A549 (cell line): Measurements from ENCODE around the gene ATP13A2. TPM values are rescaled to one million over a fixed set of nuclear protein-coding genes. Genes with fewer than 3 reads are reported as not detected.
A peak's percentile ranks its signal among the peaks of the same experiment; 100 is the strongest.

Experiments used
- ATAC-seq, 2 experiments: fragments of 200-7000 bp in 1 of 2; fragments of >200 bp in 1 of 2; cut with Nextera tagmentation in 1 of 2; cut with Tn5 transposase in 1 of 2; 3 replicates each; pipeline versions ENCODE4 v1.8.0 to v1.9.1; 2018 to 2020; ENCODE audit warnings: mild to moderate bottlenecking in 1 of 2, moderate library complexity in 1 of 2
- CTCF ChIA-PET: fragments of 300-600 bp; sonication (Branson Sonifier 250); formaldehyde crosslinking; extraction: SDS; loops from one replicate; lab custom pipeline; 2021; ENCODE audit warnings: antibody characterized with exemption, inconsistent platforms; lab: Yijun Ruan, JAX
- POLR2A ChIA-PET: fragments of 350-600 bp; formaldehyde crosslinking; extraction: SDS; loops from one replicate; lab custom pipeline; 2021; ENCODE audit warnings: antibody characterized with exemption, inconsistent platforms; lab: Yijun Ruan, JAX
- DNase-seq, 2 experiments: peaks; one replicate each; pipeline versions ENCODE4 v3.0.0 to v3.0.0-alpha.2; 2011 to 2016; ENCODE audit warnings: low read depth in 1 of 2, low spot score in 1 of 2
- FAIRE-seq: peaks from 2 replicates; lab custom pipeline; 2011; peaks lifted over from hg19 to GRCh38; lab: Jason Lieb, UNC
- H3K27ac ChIP-seq, 2 experiments: fragments of >200 bp; sonication (Bioruptor Twin); formaldehyde crosslinking; 3 replicates each; pipeline ENCODE4 v1.5.1; 2016 to 2017
- H3K4me1 ChIP-seq: fragments of >200 bp; sonication (Bioruptor Twin); formaldehyde crosslinking; 3 replicates; pipeline ENCODE4 v1.6.1; 2016
- H3K4me2 ChIP-seq: fragments of >200 bp; sonication (Bioruptor Twin); formaldehyde crosslinking; 3 replicates; pipeline ENCODE4 v1.6.1; 2016
- H3K4me3 ChIP-seq: fragments of >200 bp; sonication (Bioruptor Twin); formaldehyde crosslinking; 3 replicates; pipeline ENCODE4 v1.5.1; 2016
- H3K9me3 ChIP-seq: fragments of >200 bp; sonication (Bioruptor Twin); formaldehyde crosslinking; 3 replicates; pipeline ENCODE4 v1.6.1; 2016
- EP300 ChIP-seq, 2 experiments: fragments of >200 bp; sonication (Bioruptor Twin); formaldehyde crosslinking; IDR thresholded peaks; 2 replicates in 1 of 2; 3 replicates in 1 of 2; pipeline ENCODE4 v1.6.1; 2016 to 2017
- FOSB ChIP-seq: fragments of 250-450 bp; sonication (Bioruptor Pico); IDR thresholded peaks from 2 replicates; pipeline ENCODE4 v1.5.0; 2020; ENCODE audit warnings: mild to moderate bottlenecking, moderate library complexity
- GATA3 ChIP-seq: IDR thresholded peaks from 2 replicates; pipeline ENCODE4 v1.6.1; 2012; ENCODE audit warnings: borderline replicate concordance
- HES2 ChIP-seq: fragments of >200 bp; sonication (Bioruptor Twin); formaldehyde crosslinking; IDR thresholded peaks from 2 replicates; pipeline ENCODE4 v1.6.1; 2016
- HOXA7 ChIP-seq: fragments of 250-450 bp; sonication (Bioruptor Pico); IDR thresholded peaks from 2 replicates; pipeline ENCODE4 v1.5.0; 2020; ENCODE audit warnings: mild to moderate bottlenecking, moderate library complexity
- HOXB5 ChIP-seq: fragments of 250-450 bp; sonication (Bioruptor Pico); IDR thresholded peaks from 2 replicates; pipeline ENCODE4 v1.5.0; 2020; ENCODE audit warnings: mild to moderate bottlenecking, moderate library complexity
- JUN ChIP-seq, 2 experiments: fragments of >200 bp; sonication (Bioruptor Twin); formaldehyde crosslinking; IDR thresholded peaks; 2 replicates in 1 of 2; 3 replicates in 1 of 2; pipeline ENCODE4 v1.6.1; 2016 to 2017
- MAFK ChIP-seq: fragments of 450-650 bp; IDR thresholded peaks from 2 replicates; pipeline ENCODE4 v1.6.1; 2014; ENCODE audit not compliant: partially characterized antibody
- PBX3 ChIP-seq: IDR thresholded peaks from 2 replicates; pipeline ENCODE4 v1.6.1; 2012
- PHF8 ChIP-seq: fragments of 200-600 bp; sonication (generic); IDR thresholded peaks from 2 replicates; pipeline ENCODE4 v1.6.1; 2016; ENCODE audit warnings: low read depth, mild to moderate bottlenecking, antibody characterized with exemption, moderate library complexity, borderline replicate concordance
- POLR2AphosphoS2 ChIP-seq: conservative IDR thresholded peaks from 2 replicates; pipeline ENCODE4 v1.6.1; 2012; ENCODE audit warnings: low read length, improper control_type of control experiment, inconsistent platforms
- RFX5 ChIP-seq: fragments of 450-650 bp; IDR thresholded peaks from 2 replicates; pipeline ENCODE4 v1.7.1; 2014; ENCODE audit warnings: antibody characterized with exemption, mild to moderate bottlenecking, moderate library complexity
- SREBF2 ChIP-seq: fragments of 450-650 bp; IDR thresholded peaks from 2 replicates; pipeline ENCODE4 v1.6.1; 2014; ENCODE audit warnings: mild to moderate bottlenecking, moderate library complexity
- ZFP36 ChIP-seq: fragments of 450-650 bp; IDR thresholded peaks from 2 replicates; pipeline ENCODE4 v1.6.1; 2014; ENCODE audit warnings: borderline replicate concordance; ENCODE audit not compliant: partially characterized antibody
- ZNF302 ChIP-seq: fragments of 250-450 bp; sonication (Bioruptor Pico); IDR thresholded peaks from 2 replicates; pipeline ENCODE4 v1.9.0; 2021; ENCODE audit warnings: inconsistent platforms, mild to moderate bottlenecking, moderate library complexity
- ZSCAN20 ChIP-seq: fragments of 250-450 bp; sonication (Bioruptor Pico); IDR thresholded peaks from 2 replicates; pipeline ENCODE4 v1.8.0; 2022; ENCODE audit warnings: mild to moderate bottlenecking, moderate library complexity
- WGBS: methylation state at CpG from one replicate; pipeline ENCODE4 v1.1.6; 2017; ENCODE audit errors: missing lambda C conversion rate; 5-methylcytosine and 5-hydroxymethylcytosine counted together
- polyA plus RNA-seq, 4 experiments: library from polyadenylated mRNA; depleted of rRNA in 3 of 4; stranded (reverse); fragments of >200 nt; fragmentation: RNase III in 1 of 4; extraction: RNeasy Plus Mini Kit Qiagen cat#74134 plus additional on column Dnase treatment in 1 of 4; gene quantifications; 2 replicates in 3 of 4; 3 replicates in 1 of 4; pipeline ENCODE4 v1.2.3, GENCODE V29; 2011 to 2017
- TF ChIP-seq, protein P1 (sequence below): fragments of >200 bp; sonication (Bioruptor Twin); formaldehyde crosslinking; IDR thresholded peaks from 3 replicates; pipeline ENCODE4 v1.5.1; 2016
- TF ChIP-seq, protein P2 (sequence below): IDR thresholded peaks from 2 replicates; pipeline ENCODE4 v1.6.1; 2012; ENCODE audit warnings: low read depth, borderline replicate concordance

The ATP13A2 gene
- polyA plus RNA-seq, 2 of the 4 experiments (the other 2 are of a cell fraction): 7.9 to 23.1 TPM

DNA sequence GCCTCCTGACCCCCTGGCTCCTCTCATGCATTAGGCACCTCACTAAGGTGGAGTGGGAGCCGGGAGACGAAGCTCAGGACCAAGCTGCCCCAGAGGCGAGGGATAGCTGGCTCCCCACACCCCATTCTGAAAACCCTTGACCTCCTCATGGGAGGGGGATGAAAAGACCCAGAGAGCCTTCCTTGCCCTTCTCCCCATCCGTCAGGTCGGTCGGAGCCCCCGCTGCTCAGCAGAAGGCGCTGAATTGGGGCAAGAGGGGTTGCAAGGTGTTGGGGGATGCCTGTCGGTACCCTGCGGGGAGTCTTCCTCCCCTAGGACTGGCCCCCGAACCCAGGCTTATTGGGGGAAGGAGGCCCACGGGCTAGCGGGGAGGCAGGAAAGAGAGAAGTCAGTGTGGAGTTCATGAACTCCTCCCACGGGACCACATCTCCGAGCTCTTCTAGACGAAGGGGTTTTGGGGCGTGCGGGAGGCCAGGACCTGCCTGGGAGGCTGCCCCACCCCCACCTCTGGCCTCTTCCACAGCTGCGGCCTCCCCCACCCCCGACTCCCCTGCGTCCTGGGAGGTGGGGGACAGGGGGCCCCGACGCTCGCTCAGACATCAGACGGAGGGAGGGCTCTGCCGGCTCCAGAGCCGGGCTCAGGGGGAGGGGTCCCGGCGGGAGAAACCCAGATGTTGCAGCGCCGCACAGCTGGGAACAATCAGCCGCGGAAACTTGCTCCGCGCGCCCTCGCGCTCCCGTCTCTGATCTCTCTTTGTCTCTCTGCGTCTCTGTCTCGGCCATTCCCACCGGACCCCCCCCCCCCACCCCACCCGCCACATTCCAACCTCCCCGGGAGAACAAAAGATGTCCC is 32.0 kb downstream of the ATP13A2 start:
- WGBS: 82% methylated on average over 30 of the region's 44 CpGs
- Histone ChIP-seq H3K4me1 (no peaks in the 10 kb centered on the region), H3K4me3 (no peak overlapping the region), H3K4me2 (no peak overlapping the region), H3K9me3 (no peaks in the 10 kb centered on the region), H3K27ac (no peak overlapping the region; a peak in 1 of 6 replicates)
- TF ChIP-seq HES2 (no peak), PBX3 (no peak), EP300 (IDR thresholded peaks at IDR 0.05) (no peak), HOXB5 (CRISPR knock-in tag) (no peak), SREBF2 (no peak), PHF8 (no peak), FOSB (no peak), HOXA7 (CRISPR knock-in tag) (no peak), GATA3 (no peak), ZFP36 (no peak)
- TF ChIP-seq, protein P1, sequence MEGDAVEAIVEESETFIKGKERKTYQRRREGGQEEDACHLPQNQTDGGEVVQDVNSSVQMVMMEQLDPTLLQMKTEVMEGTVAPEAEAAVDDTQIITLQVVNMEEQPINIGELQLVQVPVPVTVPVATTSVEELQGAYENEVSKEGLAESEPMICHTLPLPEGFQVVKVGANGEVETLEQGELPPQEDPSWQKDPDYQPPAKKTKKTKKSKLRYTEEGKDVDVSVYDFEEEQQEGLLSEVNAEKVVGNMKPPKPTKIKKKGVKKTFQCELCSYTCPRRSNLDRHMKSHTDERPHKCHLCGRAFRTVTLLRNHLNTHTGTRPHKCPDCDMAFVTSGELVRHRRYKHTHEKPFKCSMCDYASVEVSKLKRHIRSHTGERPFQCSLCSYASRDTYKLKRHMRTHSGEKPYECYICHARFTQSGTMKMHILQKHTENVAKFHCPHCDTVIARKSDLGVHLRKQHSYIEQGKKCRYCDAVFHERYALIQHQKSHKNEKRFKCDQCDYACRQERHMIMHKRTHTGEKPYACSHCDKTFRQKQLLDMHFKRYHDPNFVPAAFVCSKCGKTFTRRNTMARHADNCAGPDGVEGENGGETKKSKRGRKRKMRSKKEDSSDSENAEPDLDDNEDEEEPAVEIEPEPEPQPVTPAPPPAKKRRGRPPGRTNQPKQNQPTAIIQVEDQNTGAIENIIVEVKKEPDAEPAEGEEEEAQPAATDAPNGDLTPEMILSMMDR: no peak
- FAIRE-seq: no peak
- ChIA-PET CTCF (interaction anchor here (0.7 to 2.1 kb wide), 2 partner anchors 19 to 69 kb away, joined by 3 to 8 read pairs; no protein-coding TSS in a partner anchor), POLR2A (interaction anchor here (0.6 kb wide), 1 partner anchor 49 kb away, joined by 4 read pairs; no protein-coding TSS in a partner anchor)
- no peak for DNase-seq
- ATAC-seq: no peak

DNA sequence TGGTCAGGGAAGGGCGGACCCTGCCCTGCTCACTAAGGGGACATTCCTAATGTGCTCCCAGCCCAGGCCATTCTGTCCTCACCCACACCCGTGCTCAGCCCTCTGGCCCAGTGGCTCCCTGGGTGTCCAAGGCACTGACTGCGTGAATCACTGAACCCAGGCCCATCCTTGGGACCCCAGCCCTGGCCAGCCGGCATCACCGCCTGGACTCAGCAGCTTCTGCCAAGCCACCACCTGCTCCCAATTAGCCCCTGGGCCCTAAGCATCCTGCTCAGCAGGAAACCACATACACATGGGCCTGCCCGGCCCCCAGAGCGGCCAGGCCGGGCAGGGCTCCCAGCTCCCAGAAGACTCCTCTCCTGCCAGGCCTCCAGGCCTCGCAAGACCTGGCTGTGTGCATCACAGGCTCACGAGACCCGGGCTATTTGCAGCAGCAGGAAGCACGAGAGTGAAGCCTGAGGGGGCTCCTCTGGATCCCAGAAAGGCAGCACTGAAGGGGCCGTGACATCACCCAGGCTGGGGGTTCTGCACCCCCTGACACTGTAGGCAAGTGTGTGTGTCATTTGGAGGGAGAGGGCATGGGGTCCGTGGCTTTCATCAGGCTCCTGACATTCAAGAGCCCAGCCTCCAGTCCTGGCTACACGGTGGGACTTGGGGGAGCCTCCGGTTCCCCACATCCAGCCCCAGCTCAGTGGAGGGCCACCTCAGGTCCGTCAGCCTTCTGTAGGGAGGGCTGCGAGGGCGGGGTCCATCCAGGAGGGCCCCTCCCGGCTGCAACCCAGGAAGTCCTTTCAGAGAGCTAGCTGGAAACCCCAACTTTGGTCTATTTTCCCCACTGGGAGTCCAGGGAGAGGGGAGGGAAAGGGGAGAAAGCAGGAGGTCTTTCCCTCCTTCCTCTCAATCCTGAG is 32.9 kb downstream of the ATP13A2 start:
- CTCF ChIA-PET: interaction anchor here (0.6 to 1.2 kb wide), 5 partner anchors 12 to 70 kb away, joined by 3 to 4 read pairs (median 3); no protein-coding TSS in a partner anchor
- no peaks in the 10 kb centered on the region for H3K9me3 ChIP-seq
- POLR2A ChIA-PET: interaction anchor here (0.6 kb wide), 1 partner anchor 50 kb away, joined by 4 read pairs; no protein-coding TSS in a partner anchor
- ATAC-seq (peak in 1 of 2 experiments; percentile 9; a peak in 1 of 6 replicates), FAIRE-seq (no peak)
- no peak for TF ChIP-seq MAFK
- no peak for TF ChIP-seq ZNF302
- TF ChIP-seq POLR2AphosphoS2: no peak
- no peak for TF ChIP-seq RFX5
- no peak for TF ChIP-seq JUN (IDR thresholded peaks at IDR 0.05)
- TF ChIP-seq, protein P2, sequence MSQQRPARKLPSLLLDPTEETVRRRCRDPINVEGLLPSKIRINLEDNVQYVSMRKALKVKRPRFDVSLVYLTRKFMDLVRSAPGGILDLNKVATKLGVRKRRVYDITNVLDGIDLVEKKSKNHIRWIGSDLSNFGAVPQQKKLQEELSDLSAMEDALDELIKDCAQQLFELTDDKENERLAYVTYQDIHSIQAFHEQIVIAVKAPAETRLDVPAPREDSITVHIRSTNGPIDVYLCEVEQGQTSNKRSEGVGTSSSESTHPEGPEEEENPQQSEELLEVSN: no peak
- no peak for TF ChIP-seq ZSCAN20 (CRISPR knock-in tag)
- TF ChIP-seq, all 56 proteins: peak for 0
- 68% methylated on average over 8 of the region's 20 CpGs for WGBS
- 0 out of 6 replicates have a peak overlapping the region, but pooled peaks of 1 of the 2 experiments have one; percentile 26 for H3K27ac ChIP-seq
- no peak overlapping the region for H3K4me2 ChIP-seq
- H3K4me1 ChIP-seq: no peaks in the 10 kb centered on the region
- no peak overlapping the region for H3K4me3 ChIP-seq
- no peak for DNase-seq
